GM12801 (cell line): Measurements from ENCODE around the gene TTC12.

Experiments
- CTCF ChIP-seq: IDR thresholded peaks from one replicate; pipeline ENCODE4 v1.5.1; 2011; ENCODE audit warnings: control low read depth; ENCODE audit not compliant: insufficient read length; ENCODE audit errors: extremely low read depth

The TTC12 gene

GRCh38 chr11:113415343-113415742, 101.0 kb downstream of the TTC12 start:
- TF ChIP-seq CTCF: no peak
